Uterus (tissue), 4 donors: Measurements from ENCODE around the gene DTD1. TPM values are rescaled to one million over a fixed set of nuclear protein-coding genes. Genes with fewer than 3 reads are reported as not detected.

Experiments used
- DNase-seq, 2 donors: peaks; one replicate each; pipeline ENCODE4 v3.0.0-alpha.2; 2019 to 2020
- H3K27ac ChIP-seq, 2 donors: fragments of 200-600 bp; sonication (generic); 1 replicate in 1 of 2; 2 replicates in 1 of 2; pipeline ENCODE4 v1.5.1; 2016 to 2018
- H3K27me3 ChIP-seq, 2 donors: fragments of 200-600 bp; sonication (generic); one replicate each; pipeline ENCODE4 v1.5.1; 2018 to 2019; ENCODE audit warnings: control low read depth in 1 of 2
- H3K36me3 ChIP-seq, 2 donors: fragments of 200-600 bp; sonication (generic); one replicate each; pipeline ENCODE4 v1.5.1; 2019; ENCODE audit warnings: control low read depth in 1 of 2
- H3K4me1 ChIP-seq, 2 donors: fragments of 200-600 bp; sonication (generic); one replicate each; pipeline ENCODE4 v1.5.1; 2018 to 2019; ENCODE audit warnings: control low read depth in 1 of 2
- H3K4me3 ChIP-seq, 2 donors: fragments of 200-600 bp; sonication (generic); 1 replicate in 1 of 2; 2 replicates in 1 of 2; pipeline ENCODE4 v1.5.1; 2018 to 2019; ENCODE audit warnings: mild to moderate bottlenecking in 1 of 2
- H3K9me3 ChIP-seq, 2 donors: fragments of 200-600 bp; sonication (generic); one replicate each; pipeline ENCODE4 v1.5.1; 2019; ENCODE audit warnings: control low read depth in 1 of 2
- CTCF ChIP-seq, 4 experiments: fragments of 200-600 bp in 2 of 4; fragments of 450-650 bp in 2 of 4; sonication (generic) in 2 of 4; IDR thresholded peaks; one replicate each; pipeline ENCODE4 v1.5.1; 2016 to 2019; ENCODE audit warnings: antibody characterized with exemption in 4 of 4, mild to moderate bottlenecking in 2 of 4, moderate library complexity in 1 of 4
- POLR2A ChIP-seq, 2 donors: fragments of 450-650 bp; IDR thresholded peaks; one replicate each; pipeline ENCODE4 v1.6.1; 2016; ENCODE audit warnings: antibody characterized with exemption in 2 of 2, mild to moderate bottlenecking in 1 of 2, moderate library complexity in 1 of 2
- intact Hi-C: fragments of 100-400 bp; cut with DNase I; formaldehyde crosslinking; loops from one replicate; pipeline ENCODE4 v1.15.1; 2023; ENCODE audit warnings: low total_unique reads
- total RNA-seq, 4 donors: library from RNA; depleted of rRNA in 3 of 4; stranded (reverse); fragments of >200 nt in 3 of 4; gene quantifications; one replicate each; pipeline versions ENCODE4 v1.1.0 to v1.2.4, GENCODE V29; 2014 to 2023
- donor health status: DM: yes; HTN: yes; CAD: no.

DTD1 gene
- total RNA-seq, 4 donors from 2014 or later = 23.4 to 38.3 (median 30.7) TPM

GRCh38 chr20:18801516-18801915 is 213.7 kb downstream of the DTD1 start:
- no peaks in the 10 kb centered on the region for H3K36me3 ChIP-seq
- no peak overlapping the region for H3K4me3 ChIP-seq
- H3K27me3 ChIP-seq = no peaks in the 10 kb centered on the region
- no peak for DNase-seq
- intact Hi-C loops = no loop called here
- no peak for TF ChIP-seq POLR2A (IDR thresholded peaks at IDR 0.05)
- TF ChIP-seq CTCF (IDR thresholded peaks at IDR 0.05) = no peak
- H3K27ac ChIP-seq = no peak overlapping the region
- H3K9me3 ChIP-seq = no peaks in the 10 kb centered on the region
- H3K4me1 ChIP-seq = no peaks in the 10 kb centered on the region

- Histone ChIP-seq H3K36me3 (no peaks in the 10 kb centered on the region), H3K4me3 (no peak overlapping the region), H3K27me3 (no peaks in the 10 kb centered on the region), H3K27ac (no peak overlapping the region), H3K9me3 (no peaks in the 10 kb centered on the region), H3K4me1 (no peaks in the 10 kb centered on the region)
- intact Hi-C loops = no loop called here
- TF ChIP-seq CTCF (IDR thresholded peaks at IDR 0.05) (no peak), POLR2A (IDR thresholded peaks at IDR 0.05) (no peak)
- no peak for DNase-seq
Observed at GRCh38 chr20:18802012-18802634, 214.3 kb downstream of the DTD1 start.

GRCh38 chr20:18805881-18806280 is 218.0 kb downstream of the DTD1 start:
- Histone ChIP-seq H3K4me3 (no peak overlapping the region), H3K9me3 (no peaks in the 10 kb centered on the region), H3K27me3 (no peaks in the 10 kb centered on the region), H3K36me3 (no peaks in the 10 kb centered on the region), H3K27ac (no peak overlapping the region), H3K4me1 (no peaks in the 10 kb centered on the region)
- TF ChIP-seq CTCF (IDR thresholded peaks at IDR 0.05) = no peak
- no peak for TF ChIP-seq POLR2A (IDR thresholded peaks at IDR 0.05)
- intact Hi-C loops = no loop called here
- DNase-seq = no peak

- Histone ChIP-seq H3K4me1 (no peaks in the 10 kb centered on the region), H3K36me3 (no peaks in the 10 kb centered on the region), H3K4me3 (no peak overlapping the region), H3K27ac (no peak overlapping the region), H3K9me3 (no peaks in the 10 kb centered on the region), H3K27me3 (no peaks in the 10 kb centered on the region)
- TF ChIP-seq POLR2A (IDR thresholded peaks at IDR 0.05) = no peak
- no peak for TF ChIP-seq CTCF (IDR thresholded peaks at IDR 0.05)
- intact Hi-C loops = no loop called here
- DNase-seq = no peak
Observed at GRCh38 chr20:18808712-18809111, 220.9 kb downstream of the DTD1 start.

- Histone ChIP-seq H3K36me3 (no peaks in the 10 kb centered on the region), H3K27me3 (no peaks in the 10 kb centered on the region), H3K4me3 (no peak overlapping the region), H3K4me1 (no peaks in the 10 kb centered on the region), H3K9me3 (no peaks in the 10 kb centered on the region), H3K27ac (no peak overlapping the region)
- DNase-seq = no peak
- TF ChIP-seq CTCF (IDR thresholded peaks at IDR 0.05) (no peak), POLR2A (IDR thresholded peaks at IDR 0.05) (no peak)
- intact Hi-C loops = no loop called here
Observed at GRCh38 chr20:18811186-18811585, 223.3 kb downstream of the DTD1 start.
